BJ (cell line): ENCODE data around the gene PCF11. TPM values are rescaled to one million over a fixed set of nuclear protein-coding genes. Genes with fewer than 3 reads are reported as not detected.

ENCODE experiments used
- CTCF ChIA-PET: fragments of 350-600 bp; formaldehyde crosslinking; extraction: SDS; loops from one replicate; lab custom pipeline; 2021; ENCODE audit warnings: antibody characterized with exemption, inconsistent platforms; lab: Yijun Ruan, JAX
- POLR2A ChIA-PET: fragments of 300-600 bp; sonication (Branson Sonifier 250); formaldehyde crosslinking; extraction: SDS; loops from one replicate; lab custom pipeline; 2021; ENCODE audit warnings: antibody characterized with exemption; lab: Charles Lee
- DNase-seq: peaks from one replicate; pipeline ENCODE4 v3.0.0-alpha.2; 2011; ENCODE audit warnings: low read depth
- H3K27me3 ChIP-seq: 2 replicates; pipeline ENCODE4 v1.6.0; 2011; ENCODE audit warnings: low read length; ENCODE audit not compliant: control insufficient read depth, insufficient read depth
- H3K36me3 ChIP-seq: 2 replicates; pipeline ENCODE4 v1.5.1; 2011; ENCODE audit warnings: low read length; ENCODE audit not compliant: control insufficient read depth, insufficient read depth
- H3K4me3 ChIP-seq: 2 replicates; pipeline ENCODE4 v1.5.1; 2011; ENCODE audit warnings: low read depth, mild to moderate bottlenecking, control low read depth, low read length
- CTCF ChIP-seq: IDR thresholded peaks from 2 replicates; pipeline ENCODE4 v1.5.1; 2011; ENCODE audit warnings: low read depth, mild to moderate bottlenecking, control low read depth, inconsistent platforms, low read length, moderate library complexity; ENCODE audit not compliant: insufficient read depth
- polyA plus RNA-seq: library from polyadenylated mRNA; depleted of rRNA; stranded (reverse); fragments of >200 nt; gene quantifications from 2 replicates; pipeline ENCODE4 v1.2.3, GENCODE V29; 2011

PCF11 gene
- polyA plus RNA-seq, 1 experiment = 14.6 TPM

- no peak for DNase-seq
- no peak overlapping the region for H3K4me3 ChIP-seq
- H3K36me3 ChIP-seq = no peaks in the 10 kb centered on the region
- no peak for TF ChIP-seq CTCF
- H3K27me3 ChIP-seq = no peaks in the 10 kb centered on the region
- ChIA-PET CTCF (no interaction called here), POLR2A (no interaction called here)
These were observed 40.8 kb upstream of the PCF11 start for GRCh38 chr11:83116015-83116641.

GRCh38 chr11:83118814-83119213 is 38.1 kb upstream of the PCF11 start:
- CTCF ChIA-PET = no interaction called here
- Histone ChIP-seq H3K36me3 (no peaks in the 10 kb centered on the region), H3K4me3 (no peak overlapping the region), H3K27me3 (no peaks in the 10 kb centered on the region)
- POLR2A ChIA-PET = no interaction called here
- TF ChIP-seq CTCF = no peak
- DNase-seq = no peak

GRCh38 chr11:83119216-83119615 is 37.7 kb upstream of the PCF11 start:
- POLR2A ChIA-PET = no interaction called here
- CTCF ChIA-PET = no interaction called here
- DNase-seq = no peak
- no peaks in the 10 kb centered on the region for H3K36me3 ChIP-seq
- no peaks in the 10 kb centered on the region for H3K27me3 ChIP-seq
- no peak overlapping the region for H3K4me3 ChIP-seq
- no peak for TF ChIP-seq CTCF

GRCh38 chr11:83120327-83120726 is 36.6 kb upstream of the PCF11 start:
- no peak for TF ChIP-seq CTCF
- POLR2A ChIA-PET = no interaction called here
- H3K4me3 ChIP-seq = no peak overlapping the region
- H3K27me3 ChIP-seq = no peaks in the 10 kb centered on the region
- no peaks in the 10 kb centered on the region for H3K36me3 ChIP-seq
- no peak for DNase-seq
- CTCF ChIA-PET = no interaction called here

- ChIA-PET CTCF (interaction anchor here (1.5 kb wide), 1 partner anchor 10 kb away, joined by 3 read pairs; no protein-coding TSS in a partner anchor), POLR2A (no interaction called here)
- no peak for DNase-seq
- Histone ChIP-seq H3K36me3 (no peaks in the 10 kb centered on the region), H3K4me3 (no peak overlapping the region), H3K27me3 (no peaks in the 10 kb centered on the region)
- TF ChIP-seq CTCF = no peak
These were observed 34.9 kb upstream of the PCF11 start for GRCh38 chr11:83122050-83122449.
